IMR-90 (cell line): ENCODE results near the gene UNC13C. TPM values are rescaled to one million over a fixed set of nuclear protein-coding genes. Genes with fewer than 3 reads are reported as not detected.

ENCODE experiments used
- ATAC-seq: fragments of 200-7000 bp; cut with Tn5 transposase; 2 replicates; pipeline ENCODE4 v1.9.1; 2020; ENCODE audit warnings: low read depth, mild to moderate bottlenecking, moderate library complexity
- BruUV-seq: library from RNA; stranded (reverse); fragments of 400-500 nt; replicated peaks from 2 replicates; lab custom pipeline; 2021; lab: Mats Ljungman, UMichigan
- CTCF ChIA-PET: fragments of 300-600 bp; formaldehyde crosslinking; extraction: SDS; loops from one replicate; lab custom pipeline; 2021; ENCODE audit warnings: antibody characterized with exemption; lab: Yijun Ruan, JAX
- POLR2A ChIA-PET: fragments of 300-600 bp; sonication (Branson Sonifier 250); formaldehyde crosslinking; loops from one replicate; lab custom pipeline; 2022; ENCODE audit warnings: antibody characterized with exemption; ENCODE audit not compliant: unreplicated experiment; lab: Charles Lee
- DNase-seq: peaks from one replicate; pipeline ENCODE4 v3.0.0; 2013
- H2AFZ ChIP-seq: replicated peaks from 2 replicates; pipeline ENCODE3; 2013; ENCODE audit warnings: low read length, mild to moderate bottlenecking; ENCODE audit not compliant: poor library complexity
- H2AK5ac ChIP-seq: 2 replicates; pipeline ENCODE4 v1.6.1; 2013; ENCODE audit warnings: low read depth, low read length, inconsistent platforms
- H2AK9ac ChIP-seq: replicated peaks from 2 replicates; pipeline ENCODE3; 2013; ENCODE audit warnings: mild to moderate bottlenecking, low read depth, low read length, moderate library complexity; ENCODE audit not compliant: poor library complexity
- H2BK120ac ChIP-seq: 2 replicates; pipeline ENCODE4 v1.6.1; 2013; ENCODE audit warnings: low read depth, low read length, inconsistent platforms
- H2BK15ac ChIP-seq: 3 replicates; pipeline ENCODE4 v1.6.1; 2013; ENCODE audit warnings: low read depth, low read length, inconsistent platforms
- H2BK20ac ChIP-seq: 2 replicates; pipeline ENCODE4 v1.6.1; 2013; ENCODE audit warnings: low read depth, mild to moderate bottlenecking, inconsistent platforms, low read length, moderate library complexity
- H2BK5ac ChIP-seq: 2 replicates; pipeline ENCODE4 v1.6.1; 2013; ENCODE audit warnings: mild to moderate bottlenecking, low read depth, low read length, inconsistent platforms; ENCODE audit not compliant: poor library complexity, severe bottlenecking
- H3K14ac ChIP-seq: replicated peaks from 2 replicates; pipeline ENCODE4 v1.6.1; 2013; ENCODE audit warnings: low read depth, low read length, inconsistent platforms
- H3K18ac ChIP-seq: 2 replicates; pipeline ENCODE4 v1.6.1; 2013; ENCODE audit warnings: low read depth, low read length, control low read depth
- H3K23ac ChIP-seq: 2 replicates; pipeline ENCODE4 v1.6.1; 2013; ENCODE audit warnings: low read depth, low read length, inconsistent platforms
- H3K27ac ChIP-seq: 2 replicates; pipeline ENCODE4 v1.5.1; 2013; ENCODE audit warnings: mild to moderate bottlenecking, control low read depth, low read length; ENCODE audit not compliant: insufficient read depth
- H3K27me3 ChIP-seq: 2 replicates; pipeline ENCODE4 v1.6.1; 2013; ENCODE audit warnings: low read length; ENCODE audit not compliant: control insufficient read depth, insufficient read depth
- H3K36me3 ChIP-seq: 2 replicates; pipeline ENCODE4 v1.6.1; 2013; ENCODE audit warnings: low read length, mixed read lengths; ENCODE audit not compliant: control insufficient read depth, insufficient read depth
- H3K4ac ChIP-seq: 2 replicates; pipeline ENCODE4 v1.6.1; 2013; ENCODE audit warnings: low read depth, low read length, inconsistent platforms
- H3K4me1 ChIP-seq: 2 replicates; pipeline ENCODE4 v1.6.1; 2013; ENCODE audit warnings: low read length, mixed read lengths; ENCODE audit not compliant: control insufficient read depth, insufficient read depth
- H3K4me2 ChIP-seq: 2 replicates; pipeline ENCODE4 v1.6.1; 2013; ENCODE audit warnings: low read depth, mild to moderate bottlenecking, control low read depth, low read length, moderate library complexity
- H3K4me3 ChIP-seq: 2 replicates; pipeline ENCODE4 v1.5.1; 2013; ENCODE audit warnings: low read depth, mild to moderate bottlenecking, control low read depth, low read length, moderate library complexity; ENCODE audit not compliant: insufficient read depth
- H3K56ac ChIP-seq: 2 replicates; pipeline ENCODE4 v1.6.1; 2013; ENCODE audit warnings: low read length, inconsistent platforms; ENCODE audit not compliant: insufficient read depth; ENCODE audit errors: extremely low read depth
- H3K79me1 ChIP-seq, 2 experiments: 2 replicates each; pipeline ENCODE4 v1.6.1; 2013; ENCODE audit warnings: low read length in 2 of 2, inconsistent platforms in 1 of 2, low read depth in 1 of 2
- H3K9ac ChIP-seq: 2 replicates; pipeline ENCODE4 v1.6.1; 2013; ENCODE audit warnings: low read depth, low read length, control low read depth
- H3K9me1 ChIP-seq: 2 replicates; pipeline ENCODE4 v1.6.1; 2013; ENCODE audit warnings: low read length, inconsistent platforms; ENCODE audit not compliant: insufficient read depth
- H3K9me3 ChIP-seq: 2 replicates; pipeline ENCODE4 v1.6.1; 2013; ENCODE audit warnings: low read length; ENCODE audit not compliant: control insufficient read depth, insufficient read depth
- H4K20me1 ChIP-seq: 2 replicates; pipeline ENCODE4 v1.6.1; 2013; ENCODE audit warnings: low read length, inconsistent platforms; ENCODE audit not compliant: insufficient read depth
- H4K5ac ChIP-seq: 2 replicates; pipeline ENCODE4 v1.6.1; 2013; ENCODE audit warnings: mild to moderate bottlenecking, low read depth, low read length, control low read depth
- H4K8ac ChIP-seq, 2 experiments: 2 replicates each; pipeline ENCODE4 v1.6.1; 2013; ENCODE audit warnings: low read depth in 2 of 2, low read length in 2 of 2, control low read depth in 1 of 2, inconsistent platforms in 1 of 2
- H4K91ac ChIP-seq: 2 replicates; pipeline ENCODE4 v1.6.1; 2013; ENCODE audit warnings: low read depth, low read length, inconsistent platforms; ENCODE audit not compliant: insufficient read depth
- MAZ ChIP-seq: IDR thresholded peaks from 2 replicates; pipeline ENCODE4 v1.6.1; 2012; ENCODE audit warnings: low read depth, mild to moderate bottlenecking, low read length, improper control_type of control experiment, moderate library complexity, borderline replicate concordance
- MXI1 ChIP-seq: IDR thresholded peaks from 2 replicates; pipeline ENCODE4 v1.6.1; 2012; ENCODE audit warnings: low read depth, mild to moderate bottlenecking, low read length, moderate library complexity, borderline replicate concordance
- RAD21 ChIP-seq: IDR thresholded peaks from 2 replicates; pipeline ENCODE4 v1.6.1; 2012; ENCODE audit warnings: low read length, improper control_type of control experiment
- RCOR1 ChIP-seq: IDR thresholded peaks from 2 replicates; pipeline ENCODE4 v1.6.1; 2012; ENCODE audit warnings: mild to moderate bottlenecking, low read length, improper control_type of control experiment; ENCODE audit not compliant: insufficient replicate concordance
- RFX5 ChIP-seq: IDR thresholded peaks from 2 replicates; pipeline ENCODE4 v1.8.0; 2012; ENCODE audit warnings: low read depth, mild to moderate bottlenecking, low read length, moderate library complexity
- SMC3 ChIP-seq: fragments of 150-350 bp; IDR thresholded peaks from 2 replicates; pipeline ENCODE4 v1.6.1; 2016; ENCODE audit warnings: low read depth, mild to moderate bottlenecking, antibody characterized with exemption, low read length, moderate library complexity
- WGBS, 2 experiments: methylation state at CpG; one replicate each; pipeline versions ENCODE4 v1.1.5 to v1.1.7; 2013; ENCODE audit warnings: missing lambda C conversion rate in 2 of 2; ENCODE audit not compliant: insufficient read length in 1 of 2; ENCODE audit errors: extremely low coverage in 2 of 2; 5-methylcytosine and 5-hydroxymethylcytosine counted together
- dilution Hi-C: fragments of 300-500 bp; cut with HindIII; formaldehyde crosslinking; loops from one replicate; pipeline ENCODE4 v1.14.3; 2018; ENCODE audit warnings: low sequenced_read_pairs; ENCODE audit not compliant: unreplicated experiment
- in situ Hi-C: fragments of 300-500 bp; cut with MboI; formaldehyde crosslinking; loops from 3 replicates; pipeline ENCODE4 v1.14.3; 2019; ENCODE audit warnings: low sequenced_read_pairs, inconsistent platforms, mixed read lengths
- intact Hi-C: fragments of 100-400 bp; cut with micrococcal nuclease; formaldehyde crosslinking; loops from 2 replicates; pipeline ENCODE4 v1.10.0; 2022
- polyA plus RNA-seq, 3 experiments: library from polyadenylated mRNA; depleted of rRNA; stranded (reverse); fragments of >200 nt; gene quantifications; 2 replicates each; pipeline ENCODE4 v1.2.3, GENCODE V29; 2012; ENCODE audit warnings: low replicate concordance in 1 of 3
- total RNA-seq: library from RNA; depleted of rRNA; stranded (reverse); fragments of >200 nt; gene quantifications from 2 replicates; pipeline ENCODE4 v1.2.3, GENCODE V29; 2012

Gene UNC13C
- total and polyA plus RNA-seq, 2 of the 4 experiments (the other 2 are of a cell fraction), result not detected

- no peaks in the 10 kb centered on the region for H3K9me1 ChIP-seq
- no peak for TF ChIP-seq MXI1
- TF ChIP-seq RFX5, result no peak
- TF ChIP-seq SMC3, result no peak
- no peak for TF ChIP-seq MAZ
- TF ChIP-seq RCOR1, result no peak
- no peak for TF ChIP-seq RAD21
- intact Hi-C loops, result no loop called here
- no peak overlapping the region for H3K4me3 ChIP-seq
- H2BK5ac ChIP-seq, result no peak overlapping the region
- no peak overlapping the region for H3K4me2 ChIP-seq
- H4K91ac ChIP-seq, result no peak overlapping the region
- dilution Hi-C loops, result no loop called here
- no peak overlapping the region for H3K27ac ChIP-seq
- no peak overlapping the region for H3K4ac ChIP-seq
- no peak overlapping the region for H3K23ac ChIP-seq
- H3K9me3 ChIP-seq, result 0 out of 2 replicates have a peak, but pooled peaks cover 4% of the 10 kb centered on the region
- no peak overlapping the region for H2BK20ac ChIP-seq
- no peaks in the 10 kb centered on the region for H4K20me1 ChIP-seq
- H3K9ac ChIP-seq, result no peak overlapping the region
- H4K5ac ChIP-seq, result no peak overlapping the region
- no peak overlapping the region for H4K8ac ChIP-seq
- H3K79me1 ChIP-seq, result no peaks in the 10 kb centered on the region
- H3K27me3 ChIP-seq, result no peaks in the 10 kb centered on the region
- no peak overlapping the region for H2BK120ac ChIP-seq
- no peaks in the 10 kb centered on the region for H3K4me1 ChIP-seq
- no peak overlapping the region for H2BK15ac ChIP-seq
- in situ Hi-C loops, result no loop called here
- DNase-seq (no peak), ATAC-seq (no peak)
- no peak overlapping the region for H2AK9ac ChIP-seq
- no peak overlapping the region for H2AK5ac ChIP-seq
- no peak overlapping the region for H2AFZ ChIP-seq
- H3K14ac ChIP-seq, result no peak overlapping the region
- no peaks in the 10 kb centered on the region for H3K36me3 ChIP-seq
- H3K56ac ChIP-seq, result no peak overlapping the region
- H3K18ac ChIP-seq, result no peak overlapping the region
- ChIA-PET POLR2A (no interaction called here), CTCF (no interaction called here)
- WGBS, 2 experiments, result no CpG with 5 or more reads among the region's 1 CpG
- BruUV-seq, result no TSS peak
Measured at GRCh38 chr15:54568381-54568780, 590.1 kb downstream of the UNC13C start.
